H1 (cell line): ENCODE measurements around the gene SP7. TPM values are rescaled to one million over a fixed set of nuclear protein-coding genes. Genes with fewer than 3 reads are reported as not detected.
A peak's percentile ranks its signal among the peaks of the same experiment; 100 is the strongest.

Experiments
- CTCF ChIA-PET: fragments of 300-600 bp; sonication (Branson Sonifier 250); formaldehyde crosslinking; loops from one replicate; lab custom pipeline; 2021; ENCODE audit not compliant: partially characterized antibody; lab: Charles Lee
- POLR2A ChIA-PET: fragments of 300-600 bp; sonication (Branson Sonifier 250); formaldehyde crosslinking; loops from one replicate; lab custom pipeline; 2021; ENCODE audit warnings: inconsistent platforms; ENCODE audit not compliant: partially characterized antibody; lab: Charles Lee
- DNase-seq, 2 experiments: peaks; one replicate each; pipeline versions ENCODE4 v3.0.0 to v3.0.0-alpha.2; 2010 to 2022; ENCODE audit warnings: low spot score in 2 of 2, low read depth in 1 of 2, mixed read lengths in 1 of 2
- FAIRE-seq: peaks from 2 replicates; lab custom pipeline; 2011; peaks lifted over from hg19 to GRCh38; lab: Jason Lieb, UNC
- H2AFZ ChIP-seq: 2 replicates; pipeline ENCODE4 v1.8.1; 2012; ENCODE audit warnings: low read length, inconsistent platforms
- H2AK5ac ChIP-seq: 2 replicates; pipeline ENCODE4 v1.6.1; 2013; ENCODE audit warnings: low read depth, low read length
- H2BK120ac ChIP-seq: replicated peaks from 2 replicates; pipeline ENCODE3; 2013; ENCODE audit warnings: low read depth, low read length, inconsistent platforms
- H2BK12ac ChIP-seq: 2 replicates; pipeline ENCODE4 v1.6.1; 2013; ENCODE audit warnings: low read depth, low read length
- H2BK15ac ChIP-seq: 2 replicates; pipeline ENCODE4 v1.6.1; 2013; ENCODE audit warnings: low read length
- H2BK20ac ChIP-seq: 2 replicates; pipeline ENCODE4 v1.6.1; 2013; ENCODE audit warnings: low read length
- H2BK5ac ChIP-seq: 2 replicates; pipeline ENCODE4 v1.6.1; 2013; ENCODE audit warnings: low read depth, low read length
- H3K14ac ChIP-seq: 2 replicates; pipeline ENCODE4 v1.6.1; 2013; ENCODE audit warnings: inconsistent platforms; ENCODE audit not compliant: insufficient read length
- H3K18ac ChIP-seq: 2 replicates; pipeline ENCODE4 v1.6.1; 2013; ENCODE audit warnings: low read length; ENCODE audit errors: extremely low read depth
- H3K23ac ChIP-seq: 2 replicates; pipeline ENCODE4 v1.6.1; 2013; ENCODE audit warnings: inconsistent platforms; ENCODE audit not compliant: insufficient read length
- H3K23me2 ChIP-seq: 2 replicates; pipeline ENCODE4 v1.6.1; 2013; ENCODE audit warnings: low read depth, low read length
- H3K27ac ChIP-seq: 2 replicates; pipeline ENCODE4 v1.6.1; 2011; ENCODE audit warnings: low read depth, low read length, inconsistent platforms
- H3K27me3 ChIP-seq, 4 experiments: replicated peaks in 1 of 4; 1 replicate in 1 of 4; 2 replicates in 3 of 4; pipeline versions ENCODE4 v1.6.1 to v1.8.1; 2011 to 2013; ENCODE audit warnings: low read length in 3 of 4, mild to moderate bottlenecking in 3 of 4, inconsistent platforms in 2 of 4, mixed read lengths in 2 of 4, moderate library complexity in 1 of 4; ENCODE audit not compliant: control insufficient read depth in 3 of 4, insufficient read depth in 3 of 4; ENCODE audit errors: extremely low read depth in 1 of 4
- H3K36me3 ChIP-seq, 4 experiments: 2 replicates each; pipeline versions ENCODE4 v1.6.1 to v1.8.1; 2011 to 2013; ENCODE audit warnings: mild to moderate bottlenecking in 4 of 4, low read length in 3 of 4, moderate library complexity in 2 of 4, control low read depth in 1 of 4, inconsistent platforms in 1 of 4; ENCODE audit not compliant: insufficient read depth in 4 of 4, control insufficient read depth in 2 of 4
- H3K4ac ChIP-seq: replicated peaks from 2 replicates; pipeline ENCODE3; 2013; ENCODE audit warnings: low read length, low read depth, mixed read lengths, inconsistent platforms; ENCODE audit not compliant: insufficient read length
- H3K4me1 ChIP-seq, 4 experiments: replicated peaks in 1 of 4; 1 replicate in 1 of 4; 2 replicates in 3 of 4; pipeline versions ENCODE4 v1.6.1 to v1.8.1; 2011 to 2013; ENCODE audit warnings: low read length in 3 of 4, inconsistent platforms in 2 of 4, mixed read lengths in 1 of 4; ENCODE audit not compliant: insufficient read depth in 4 of 4, control insufficient read depth in 3 of 4
- H3K4me2 ChIP-seq, 2 experiments: 2 replicates each; pipeline versions ENCODE4 v1.6.1 to v1.8.1; 2011 to 2013; ENCODE audit warnings: low read depth in 2 of 2, low read length in 2 of 2, control low read depth in 1 of 2, inconsistent platforms in 1 of 2, mild to moderate bottlenecking in 1 of 2; ENCODE audit not compliant: insufficient read depth in 1 of 2
- H3K4me3 ChIP-seq, 4 experiments: fragments of 200-600, 300-600 bp in 1 of 4; sonication (generic), shearing (Covaris generic), sonication (Bioruptor Twin) in 1 of 4; 2 replicates each; pipeline versions ENCODE4 v1.5.1 to v1.8.1; 2011 to 2016; ENCODE audit warnings: low read length in 4 of 4, low read depth in 3 of 4, control low read depth in 2 of 4, inconsistent platforms in 2 of 4, mild to moderate bottlenecking in 2 of 4, mixed read lengths in 1 of 4, moderate library complexity in 1 of 4; ENCODE audit not compliant: insufficient read depth in 2 of 4; ENCODE audit errors: extremely low read depth in 1 of 4
- H3K56ac ChIP-seq: replicated peaks from 2 replicates; pipeline ENCODE3; 2013; ENCODE audit warnings: low read depth, mild to moderate bottlenecking, mixed read lengths, low read length, inconsistent platforms; ENCODE audit not compliant: insufficient read length
- H3K79me1 ChIP-seq: 2 replicates; pipeline ENCODE4 v1.6.1; 2013; ENCODE audit warnings: low read depth, low read length, control low read depth
- H3K79me2 ChIP-seq, 2 experiments: 2 replicates each; pipeline versions ENCODE4 v1.6.1 to v1.8.1; 2012 to 2013; ENCODE audit warnings: low read length in 2 of 2, mild to moderate bottlenecking in 2 of 2, inconsistent platforms in 1 of 2; ENCODE audit not compliant: insufficient read depth in 2 of 2, control insufficient read depth in 1 of 2
- H3K9ac ChIP-seq, 4 experiments: replicated peaks in 1 of 4; 1 replicate in 1 of 4; 2 replicates in 3 of 4; pipeline versions ENCODE4 v1.6.1 to v1.8.1; 2011 to 2013; ENCODE audit warnings: low read depth in 3 of 4, low read length in 3 of 4, control low read depth in 2 of 4, mild to moderate bottlenecking in 2 of 4, moderate library complexity in 2 of 4, inconsistent platforms in 1 of 4; ENCODE audit errors: extremely low read depth in 1 of 4
- H3K9me3 ChIP-seq, 2 experiments: 2 replicates each; pipeline versions ENCODE4 v1.6.1 to v1.8.1; 2012 to 2013; ENCODE audit warnings: mild to moderate bottlenecking in 2 of 2, moderate library complexity in 2 of 2, control low read depth in 1 of 2, inconsistent platforms in 1 of 2, low read depth in 1 of 2, low read length in 1 of 2, mixed read lengths in 1 of 2; ENCODE audit not compliant: insufficient read depth in 2 of 2
- H4K20me1 ChIP-seq, 2 experiments: replicated peaks in 1 of 2; 2 replicates each; pipeline versions ENCODE3 to v1.8.1; 2011 to 2013; ENCODE audit warnings: inconsistent platforms in 2 of 2, low read length in 2 of 2, mild to moderate bottlenecking in 1 of 2; ENCODE audit not compliant: insufficient read depth in 2 of 2, control insufficient read depth in 1 of 2
- H4K5ac ChIP-seq: 2 replicates; pipeline ENCODE4 v1.6.1; 2013; ENCODE audit warnings: low read length, low read depth, mixed read lengths, inconsistent platforms; ENCODE audit not compliant: insufficient read length
- H4K8ac ChIP-seq: 2 replicates; pipeline ENCODE4 v1.8.0; 2013; ENCODE audit warnings: mild to moderate bottlenecking, moderate library complexity, low read length, inconsistent platforms; ENCODE audit not compliant: insufficient read depth; ENCODE audit errors: extremely low read depth
- H4K91ac ChIP-seq: replicated peaks from 2 replicates; pipeline ENCODE3; 2013; ENCODE audit warnings: low read length, mixed read lengths, inconsistent platforms; ENCODE audit not compliant: insufficient read length
- ATF3 ChIP-seq: IDR thresholded peaks from 2 replicates; pipeline ENCODE4 v1.6.1; 2011; ENCODE audit warnings: low read depth, mild to moderate bottlenecking, low read length; ENCODE audit not compliant: insufficient read depth
- CTBP2 ChIP-seq: IDR thresholded peaks from 2 replicates; pipeline ENCODE4 v1.7.0; 2011; ENCODE audit warnings: borderline replicate concordance, mild to moderate bottlenecking, moderate library complexity, mixed read lengths, low read length; ENCODE audit not compliant: insufficient read depth, insufficient read length
- EP300 ChIP-seq, 2 experiments: IDR thresholded peaks; 1 replicate in 1 of 2; 2 replicates in 1 of 2; pipeline ENCODE4 v1.6.1; 2011 to 2012; ENCODE audit warnings: low read depth in 2 of 2, low read length in 2 of 2, mild to moderate bottlenecking in 2 of 2, borderline replicate concordance in 1 of 2, inconsistent platforms in 1 of 2, moderate library complexity in 1 of 2
- RAD21 ChIP-seq, 2 experiments: IDR thresholded peaks in 1 of 2; conservative IDR thresholded peaks in 1 of 2; 2 replicates each; pipeline ENCODE4 v1.6.1; 2011; ENCODE audit warnings: low read depth in 2 of 2, low read length in 2 of 2, improper control_type of control experiment in 1 of 2, inconsistent platforms in 1 of 2, mild to moderate bottlenecking in 1 of 2, moderate library complexity in 1 of 2
- RBBP5 ChIP-seq: IDR thresholded peaks from 2 replicates; pipeline ENCODE4 v1.7.1; 2012; ENCODE audit warnings: low read depth, mild to moderate bottlenecking, inconsistent platforms, low read length, moderate library complexity, borderline replicate concordance
- SAP30 ChIP-seq: fragments of 300-600 bp; sonication (generic); IDR thresholded peaks from 2 replicates; pipeline ENCODE4 v1.7.1; 2012; ENCODE audit warnings: low read length, moderate library complexity, mild to moderate bottlenecking, inconsistent platforms; ENCODE audit not compliant: insufficient read depth, insufficient replicate concordance
- SRF ChIP-seq: IDR thresholded peaks from 2 replicates; pipeline ENCODE4 v1.6.1; 2011; ENCODE audit warnings: mild to moderate bottlenecking, low read depth, low read length, moderate library complexity
- TEAD4 ChIP-seq: IDR thresholded peaks from 2 replicates; pipeline ENCODE4 v1.6.1; 2012; ENCODE audit warnings: low read depth, low read length, inconsistent platforms, mixed read lengths
- WGBS, 2 experiments: shearing (Covaris generic) in 1 of 2; methylation state at CpG; one replicate each; pipeline versions ENCODE4 v1.1.6 to v1.1.7; 2013 to 2015; ENCODE audit warnings: low lambda C conversion rate in 2 of 2, mixed read lengths in 2 of 2, inconsistent platforms in 1 of 2, low coverage in 1 of 2, missing lambda C conversion rate in 1 of 2; ENCODE audit not compliant: insufficient replicate concordance in 2 of 2, insufficient coverage in 1 of 2, insufficient read length in 1 of 2; ENCODE audit errors: extremely low coverage in 1 of 2, missing lambda C conversion rate in 1 of 2; 5-methylcytosine and 5-hydroxymethylcytosine counted together
- polyA plus RNA-seq, 7 experiments: library from polyadenylated mRNA; depleted of rRNA in 3 of 7; stranded (reverse) in 5 of 7; unstranded in 2 of 7; fragments of >200 nt in 5 of 7; fragments of 200-250 nt in 2 of 7; gene quantifications; 1 replicate in 5 of 7; 2 replicates in 1 of 7; 4 replicates in 1 of 7; pipeline versions ENCODE4 v1.2.1 to v1.2.3, GENCODE V29; 2011 to 2013; ENCODE audit warnings: missing spikeins in 2 of 7, mixed read lengths in 2 of 7
- total RNA-seq: library from RNA; stranded (reverse); fragmentation: NEBNext Ultra II Directional; extraction: Animal tissue kit (Norgen Biotek cat#: 25700); gene quantifications from 2 replicates; pipeline ENCODE4 v1.2.1, GENCODE V29; 2021
- TF ChIP-seq, protein P1 (sequence below): IDR thresholded peaks from 2 replicates; pipeline ENCODE4 v1.6.1; 2012; ENCODE audit warnings: inconsistent platforms
- TF ChIP-seq, protein P2 (sequence below): IDR thresholded peaks from 2 replicates; pipeline ENCODE4 v1.6.1; 2012; ENCODE audit warnings: inconsistent platforms

The SP7 gene
- total and polyA plus RNA-seq, 2 of the 8 experiments (the other 6 are each of a cell fraction or from before 2014, with no cell fraction given), result 0.12 to 0.13 TPM

- Histone ChIP-seq H3K56ac (no peak overlapping the region), H3K4me3 (no peak overlapping the region), H3K36me3 (no peaks in the 10 kb centered on the region), H3K27me3 (peaks cover 3 to 18% (median 9%) of the 10 kb centered on the region in 4 experiments; a peak in 5 of 7 replicates), H4K91ac (no peak overlapping the region), H2BK5ac (no peak overlapping the region), H3K23me2 (peaks cover 5% of the 10 kb centered on the region; the same call in 1 of the 2 replicates), H3K9me3 (no peaks in the 10 kb centered on the region), H3K14ac (no peak overlapping the region), H4K8ac (no peak overlapping the region), H4K5ac (no peak overlapping the region), H3K79me1 (no peaks in the 10 kb centered on the region), H2AK5ac (no peak overlapping the region), H3K18ac (no peak overlapping the region), H2AFZ (0 out of 2 replicates have a peak overlapping the region, but pooled peaks have one; percentile 27), H3K27ac (no peak overlapping the region), H3K9ac (no peak overlapping the region), H2BK15ac (no peak overlapping the region), H3K4me2 (no peak overlapping the region), H2BK12ac (no peak overlapping the region), H3K79me2 (no peaks in the 10 kb centered on the region), H2BK120ac (no peak overlapping the region), H2BK20ac (no peak overlapping the region), H3K4me1 (peaks cover 0 to 20% (median 6%) of the 10 kb centered on the region in 4 experiments; a peak in 6 of 7 replicates), H3K4ac (no peak overlapping the region), H4K20me1 (no peaks in the 10 kb centered on the region), H3K23ac (no peak overlapping the region)
- DNase-seq, result no peak
- WGBS, 2 experiments, result 79% methylated on average over 2 of the region's 9 CpGs; no CpG with 5 or more reads in 1 of the 2 experiments
- ChIA-PET POLR2A (interaction anchor here (0.8 to 2.0 kb wide), 5 partner anchors 12 to 158 kb away, joined by 3 to 6 read pairs (median 3); partner anchors contain the start of gene AAAS), CTCF (interaction anchor here (1.0 to 1.4 kb wide), 3 partner anchors 13 to 19 kb away, joined by 3 to 6 read pairs (median 3); partner anchors contain the start of gene AAAS)
- no peak for FAIRE-seq
- TF ChIP-seq EP300 (IDR thresholded peaks at IDR 0.05; ENCODE audit: borderline replicate concordance in 1 of 2, low read depth in 2 of 2, low read length in 2 of 2) (no peak), TEAD4 (no peak), RAD21 (IDR thresholded peaks at IDR 0.05 in 1 of 2, conservative IDR thresholded peaks at IDR 0.05 in 1 of 2; ENCODE audit: low read depth in 2 of 2, low read length in 2 of 2) (no peak), RBBP5 (no peak), ATF3 (no peak), CTBP2 (no peak), SAP30 (no peak), SRF (no peak)
- TF ChIP-seq, protein P1, sequence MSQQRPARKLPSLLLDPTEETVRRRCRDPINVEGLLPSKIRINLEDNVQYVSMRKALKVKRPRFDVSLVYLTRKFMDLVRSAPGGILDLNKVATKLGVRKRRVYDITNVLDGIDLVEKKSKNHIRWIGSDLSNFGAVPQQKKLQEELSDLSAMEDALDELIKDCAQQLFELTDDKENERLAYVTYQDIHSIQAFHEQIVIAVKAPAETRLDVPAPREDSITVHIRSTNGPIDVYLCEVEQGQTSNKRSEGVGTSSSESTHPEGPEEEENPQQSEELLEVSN, result no peak
- TF ChIP-seq, protein P2, sequence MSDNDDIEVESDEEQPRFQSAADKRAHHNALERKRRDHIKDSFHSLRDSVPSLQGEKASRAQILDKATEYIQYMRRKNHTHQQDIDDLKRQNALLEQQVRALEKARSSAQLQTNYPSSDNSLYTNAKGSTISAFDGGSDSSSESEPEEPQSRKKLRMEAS, result no peak
Observed at GRCh38 chr12:53340398-53340797, 4.2 kb upstream of the SP7 start.
